HG03066 (cell line): ENCODE results near the gene TAF8.

Experiments
- ATAC-seq: cut with Tn5 transposase; IDR thresholded peaks from one replicate; pipeline ENCODE4 v1.9.1; 2021; ENCODE audit warnings: low read depth; ENCODE audit not compliant: unreplicated experiment

TAF8 gene

DNA sequence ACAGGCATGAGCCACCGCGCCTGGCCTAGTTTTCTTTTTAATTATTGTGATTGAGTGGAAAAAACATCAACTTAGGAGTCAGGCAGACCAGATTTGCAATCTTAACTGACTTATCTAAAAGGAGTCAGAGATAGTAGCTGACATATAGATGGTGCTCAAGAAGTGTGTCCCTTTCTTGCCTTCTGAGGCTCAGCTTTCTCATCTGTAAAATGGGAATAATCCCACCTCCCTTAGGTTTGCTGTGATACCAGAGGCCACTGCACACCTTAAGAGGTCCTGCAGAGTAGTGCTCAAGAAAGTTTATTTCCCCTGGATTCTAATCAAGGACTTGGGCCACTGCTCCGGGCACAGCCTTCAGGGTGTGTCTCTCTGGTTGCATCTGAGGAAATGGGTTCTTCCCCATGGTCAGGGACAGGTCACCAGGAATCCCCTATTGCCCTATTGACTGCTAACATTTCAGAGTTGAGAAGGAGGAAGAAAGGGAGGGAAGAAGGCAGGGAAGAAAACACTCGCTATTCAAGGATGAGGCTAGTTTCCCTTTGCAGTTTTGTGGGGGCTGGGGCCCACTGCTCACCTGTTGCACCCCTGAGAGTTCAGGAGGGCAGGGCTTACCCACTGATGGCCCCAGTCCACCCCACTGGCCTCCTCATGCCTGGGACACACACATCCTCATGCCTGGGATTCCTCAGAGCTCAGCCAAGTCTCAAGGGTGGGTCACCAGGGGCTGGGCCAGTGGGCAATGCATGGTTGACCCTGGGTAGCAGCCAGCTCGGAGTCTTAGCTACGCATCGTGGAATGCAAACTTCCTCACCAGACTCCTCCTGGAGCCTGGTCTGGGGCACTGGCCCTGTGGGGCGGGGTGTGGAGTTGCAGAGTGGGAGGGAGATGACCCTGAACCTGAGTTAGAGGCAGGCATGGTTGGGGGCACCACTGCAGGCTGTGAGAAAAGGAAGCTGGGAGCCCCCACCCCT is 70.9 kb downstream of the TAF8 start:
- ATAC-seq: no peak

DNA sequence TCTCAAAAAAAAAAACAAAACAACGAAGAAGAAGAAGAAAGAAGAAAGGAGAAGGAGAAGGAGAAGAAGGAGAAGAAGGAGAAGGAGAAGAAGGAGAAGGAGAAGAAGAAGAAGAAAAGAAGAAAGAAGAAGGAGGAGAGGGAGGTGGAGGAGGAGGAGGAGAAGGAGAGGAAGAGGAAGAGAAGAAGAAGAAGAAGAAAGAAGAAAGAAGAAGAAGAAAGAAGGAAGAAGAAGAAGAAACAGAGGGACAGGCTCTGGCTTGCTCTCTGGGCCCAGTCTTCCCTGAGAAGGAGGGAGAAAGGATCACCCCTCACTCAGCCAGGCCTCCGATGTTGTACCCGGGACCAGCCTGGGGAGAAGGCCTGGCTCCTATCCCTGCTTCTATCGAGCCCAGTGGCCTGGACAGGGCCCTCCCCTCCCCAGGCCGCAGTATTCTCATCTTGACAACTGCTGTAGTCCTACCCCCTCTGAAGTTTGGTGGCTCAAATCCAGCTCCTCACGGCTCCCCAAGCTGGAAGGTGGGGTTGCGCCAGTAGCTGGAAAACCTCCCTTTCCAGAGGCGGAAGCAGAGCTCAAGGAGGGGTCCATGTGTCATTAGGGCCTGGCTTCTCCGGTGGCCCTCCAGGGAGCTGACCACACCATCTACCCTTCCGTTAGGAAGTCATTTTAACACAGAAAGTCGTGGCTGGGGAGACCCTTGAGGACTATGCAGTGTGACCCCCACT is 73.2 kb downstream of the TAF8 start:
- no peak for ATAC-seq

DNA sequence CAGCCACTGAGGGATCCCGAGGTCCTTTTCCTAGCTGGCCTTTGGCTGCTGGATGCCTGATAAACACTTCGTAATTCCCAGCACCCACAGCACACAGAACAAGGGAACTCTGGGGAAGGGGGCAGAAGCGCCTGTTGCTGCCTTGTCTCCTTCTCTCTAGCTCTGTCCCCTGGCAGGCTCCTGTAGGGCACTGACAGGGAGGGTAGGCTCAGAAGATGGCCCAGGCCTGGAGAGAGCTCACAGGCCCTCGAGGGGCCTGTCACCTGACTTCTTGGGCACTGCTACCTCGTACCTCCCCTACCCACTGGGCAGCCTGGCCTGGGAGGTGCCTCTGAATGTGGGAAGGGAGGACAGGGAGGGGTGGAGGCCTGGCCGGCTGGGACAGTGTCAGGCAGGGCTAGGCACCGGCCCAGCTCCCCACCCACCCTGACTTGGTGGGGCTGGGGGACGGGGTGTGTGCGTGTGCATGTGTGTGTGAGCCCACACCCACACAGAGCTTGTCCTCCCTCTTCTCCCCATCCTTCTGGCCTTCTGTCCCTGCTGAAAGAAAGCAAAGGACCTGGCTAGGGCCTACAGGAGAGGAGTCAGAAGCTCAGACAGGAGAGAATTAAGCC is 74.0 kb downstream of the TAF8 start:
- ATAC-seq: no peak

DNA sequence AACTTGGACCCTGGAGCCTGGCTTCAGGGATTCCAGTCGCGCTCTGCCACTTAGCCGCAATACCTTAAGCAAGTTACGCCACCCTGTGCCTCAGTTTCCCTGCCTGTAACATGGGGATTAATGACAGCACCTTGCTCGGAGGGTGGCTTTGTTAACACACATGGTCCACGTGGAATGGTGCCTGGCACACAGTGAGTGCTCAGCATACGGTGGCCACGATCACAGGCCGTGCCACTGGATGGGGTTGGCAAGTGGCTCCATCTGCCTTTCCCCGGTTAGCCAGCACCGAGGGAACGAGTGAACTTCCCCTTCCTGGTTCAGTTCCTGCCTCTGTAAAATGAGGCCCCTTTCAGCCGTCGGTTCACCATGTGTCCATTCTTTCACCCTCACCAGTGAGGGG is 74.9 kb downstream of the TAF8 start:
- no peak for ATAC-seq

DNA sequence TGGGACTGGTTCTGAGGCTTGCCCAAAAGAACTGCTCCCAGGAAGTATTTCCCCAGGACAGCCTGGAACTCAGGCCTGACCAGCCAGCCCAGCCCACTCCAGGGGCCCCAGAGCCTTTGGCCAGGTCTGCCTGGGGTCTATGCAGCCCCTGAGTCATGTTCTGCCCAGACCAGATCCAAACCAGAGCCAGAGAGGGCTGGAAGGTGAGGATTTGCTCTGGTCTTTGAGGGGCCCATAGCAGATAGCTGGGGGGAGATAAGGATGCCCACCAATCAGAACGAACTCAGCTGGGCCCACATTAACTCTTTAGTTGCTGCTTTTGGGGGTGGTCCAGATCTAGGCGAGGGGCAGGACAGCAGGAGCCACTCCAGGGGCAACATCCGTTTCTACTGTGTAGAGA is 75.3 kb downstream of the TAF8 start:
- no peak for ATAC-seq

DNA sequence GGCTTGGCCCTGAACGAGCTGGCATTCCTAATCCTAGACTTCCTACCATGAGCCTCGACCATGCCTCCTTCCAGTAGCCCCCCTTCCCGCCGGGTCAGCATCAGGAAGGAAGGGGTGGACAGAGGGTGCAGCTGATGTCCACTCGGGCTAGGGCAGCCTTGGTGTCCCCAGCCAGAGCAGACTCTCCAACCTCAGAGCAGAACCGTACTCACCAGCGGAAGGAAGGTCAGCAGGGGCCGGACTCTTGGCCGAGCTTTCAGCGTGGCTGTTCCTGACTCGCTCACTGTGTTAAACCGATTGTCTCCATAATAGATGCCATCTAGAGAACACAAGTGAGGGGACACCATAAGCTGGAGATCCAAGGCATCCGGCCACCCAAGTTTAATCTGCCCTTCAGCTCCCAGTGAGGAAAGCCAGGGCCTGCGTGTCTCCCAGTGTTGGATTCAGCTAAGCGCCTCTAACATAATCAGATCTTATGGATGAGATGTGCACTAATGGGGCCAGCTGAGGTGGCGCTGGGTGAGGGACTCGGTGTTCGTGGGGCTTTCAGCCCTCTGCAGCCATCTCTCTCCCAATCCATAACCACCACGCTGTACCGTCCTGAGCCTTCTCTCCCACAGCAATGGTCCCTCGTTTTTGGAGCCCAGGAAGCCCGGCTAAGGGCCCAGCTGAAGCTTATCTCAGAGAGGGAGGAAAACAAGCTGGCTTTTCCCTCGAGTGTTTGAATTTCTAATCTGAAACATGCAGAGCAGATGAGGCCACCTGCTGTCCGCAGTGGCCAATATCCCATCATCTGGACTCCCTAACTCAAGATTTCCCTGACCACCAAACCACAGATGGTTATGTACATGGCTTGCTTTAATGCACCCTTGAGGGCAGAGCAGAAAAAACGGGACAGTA is 78.4 kb downstream of the TAF8 start:
- no peak for ATAC-seq

DNA sequence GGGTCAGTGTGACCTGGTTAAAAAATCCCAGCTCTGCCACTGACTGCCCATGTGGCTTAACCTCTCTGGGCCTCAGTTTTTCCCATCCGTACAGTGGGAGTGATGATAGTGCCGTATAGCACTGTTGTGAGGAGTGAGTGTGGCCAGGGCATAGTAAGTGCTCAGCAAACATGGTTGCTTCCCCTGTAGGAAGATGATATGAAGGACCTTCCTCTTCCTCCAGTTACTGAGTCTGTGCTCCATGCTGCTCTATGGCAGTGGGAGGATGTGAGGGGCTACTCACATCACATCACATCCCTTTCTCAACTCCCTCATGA is 79.0 kb downstream of the TAF8 start:
- ATAC-seq: no peak

DNA sequence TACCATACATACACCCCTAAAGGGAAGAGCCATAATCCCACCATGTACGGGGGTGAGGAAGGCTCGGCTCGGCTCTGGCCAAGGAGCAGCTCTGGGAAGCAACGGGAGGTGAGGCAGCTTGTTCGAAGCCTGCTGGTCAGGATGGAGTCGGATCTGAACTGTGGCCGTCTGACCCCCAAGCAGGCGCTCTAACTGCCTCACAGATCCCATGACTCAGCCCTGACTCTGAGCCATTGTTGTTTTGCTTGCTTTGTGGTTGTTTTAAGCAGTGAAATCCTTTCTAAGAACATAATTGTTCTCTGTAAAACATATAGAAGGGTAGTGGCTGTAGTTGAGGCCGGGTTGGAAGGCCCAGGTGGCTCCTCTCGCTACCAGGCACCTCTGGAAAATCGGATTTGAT is 81.2 kb downstream of the TAF8 start:
- no peak for ATAC-seq

DNA sequence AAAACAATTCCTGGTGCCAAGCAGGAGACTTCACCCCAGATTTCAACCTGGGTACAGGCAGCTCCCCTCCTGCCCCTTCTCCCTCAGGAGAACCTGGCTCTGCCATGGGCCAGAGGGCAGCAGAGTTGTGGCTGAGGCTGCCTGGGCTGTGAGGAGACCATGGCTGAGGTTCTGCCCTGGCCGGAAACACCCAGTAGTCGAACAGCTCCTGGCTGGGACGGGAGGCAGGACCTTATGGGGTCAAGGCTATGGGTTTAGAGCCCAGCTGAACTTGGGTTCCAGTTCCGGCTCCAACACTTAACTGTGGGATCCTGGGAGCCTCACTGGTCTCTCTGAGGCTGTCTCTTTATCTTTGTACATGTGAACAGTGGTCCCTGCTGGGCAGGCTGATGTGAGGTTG is 83.6 kb downstream of the TAF8 start:
- ATAC-seq: no peak

DNA sequence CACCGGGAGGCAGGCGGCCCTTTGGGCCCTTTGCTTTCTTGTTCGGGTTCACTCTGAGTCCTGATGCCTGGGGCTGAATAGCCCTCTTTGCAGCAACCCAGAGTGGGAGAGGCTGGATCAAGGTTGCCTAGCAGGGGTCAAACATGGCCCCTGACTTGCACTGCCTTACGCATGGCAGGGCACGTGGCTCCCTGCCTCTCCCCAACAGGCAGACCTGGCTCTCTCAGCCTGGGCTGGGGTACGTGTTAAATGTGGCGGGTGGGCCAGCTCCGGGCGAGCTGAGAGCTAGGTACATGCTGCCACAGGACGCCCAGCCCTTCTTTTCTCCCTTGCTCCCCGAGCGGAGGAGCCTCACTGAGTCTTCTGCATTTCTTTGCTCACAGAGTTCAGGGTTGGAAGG is 84.8 kb downstream of the TAF8 start:
- no peak for ATAC-seq

DNA sequence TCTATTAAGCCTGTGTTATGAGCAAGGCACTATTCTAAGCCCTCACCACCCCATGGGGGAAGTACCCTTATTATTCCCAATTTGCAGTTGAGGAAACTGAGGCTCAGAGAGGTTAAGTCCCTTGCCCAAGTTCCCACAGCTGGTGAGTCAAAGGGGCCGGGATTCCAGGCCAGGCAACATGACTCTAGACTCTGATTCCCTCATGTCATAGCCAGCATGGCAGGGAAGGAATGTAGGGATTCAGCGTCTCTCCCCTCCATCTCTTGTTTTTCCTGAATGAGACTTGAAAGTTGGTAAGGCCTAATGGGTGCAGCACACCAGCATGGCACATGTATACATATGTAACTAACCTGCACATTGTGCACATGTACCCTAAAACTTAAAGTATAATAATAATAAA is 85.4 kb downstream of the TAF8 start:
- ATAC-seq: no peak

DNA sequence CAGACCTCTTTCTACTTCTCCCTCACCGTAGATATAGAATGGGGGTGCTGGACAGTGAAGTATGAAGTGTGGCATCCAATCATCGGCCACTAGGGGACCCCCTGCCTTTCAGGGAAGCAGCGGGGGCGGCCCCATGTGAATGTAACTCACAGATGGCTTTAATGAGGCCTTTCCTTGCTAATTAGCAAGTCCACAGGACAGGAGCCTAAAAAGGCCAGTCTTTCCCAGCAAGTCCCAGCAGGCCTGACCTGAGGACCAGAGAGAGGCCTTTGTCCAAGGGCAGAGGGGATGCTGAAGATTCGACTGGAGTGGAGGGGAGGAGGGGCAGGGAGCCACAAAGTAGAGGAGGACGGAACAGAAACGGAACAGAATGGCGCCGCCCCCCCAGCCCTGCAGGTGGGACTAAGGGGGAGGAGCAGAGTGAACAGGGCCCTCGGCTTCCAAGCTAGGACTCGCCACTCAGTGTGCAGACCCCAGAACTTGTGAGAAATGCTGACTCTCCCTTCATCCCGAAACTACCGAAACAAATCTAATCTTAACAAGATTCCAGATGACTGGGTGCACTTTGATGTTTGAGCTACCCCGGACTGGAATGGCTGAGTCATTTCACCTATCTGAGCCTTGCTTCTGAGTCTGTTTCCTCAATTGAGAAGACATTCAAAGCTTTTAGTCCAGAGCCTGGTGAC is 86.3 kb downstream of the TAF8 start:
- no peak for ATAC-seq
